Cardiac septum (tissue), 1 donor: ENCODE results near the gene BAIAP2L2. TPM values are rescaled to one million over a fixed set of nuclear protein-coding genes. Genes with fewer than 3 reads are reported as not detected.
"Not testable (repeated sequence)": the region's sequence is repeated elsewhere in the genome, so short reads cannot be mapped to it uniquely, and the experiment has no call there.

Experiments used
- DNase-seq: peaks from one replicate; pipeline ENCODE4 v3.0.0-alpha.2; 2020; ENCODE audit warnings: low spot score
- intact Hi-C: fragments of 100-400 bp; cut with DNase I; formaldehyde crosslinking; loops from one replicate; pipeline ENCODE4 v1.14.0; 2022
- total RNA-seq: library from RNA; stranded (reverse); fragmentation: NEBNext Ultra II Directional; extraction: Animal tissue kit (Norgen Biotek cat#: 25700); gene quantifications from one replicate; pipeline ENCODE4 v1.2.1, GENCODE V29; 2021
- donor health status: DM: no; HTN: no; CAD: no.

The BAIAP2L2 gene
- total RNA-seq, 1 donor from 2014 or later = 0.24 TPM

DNA sequence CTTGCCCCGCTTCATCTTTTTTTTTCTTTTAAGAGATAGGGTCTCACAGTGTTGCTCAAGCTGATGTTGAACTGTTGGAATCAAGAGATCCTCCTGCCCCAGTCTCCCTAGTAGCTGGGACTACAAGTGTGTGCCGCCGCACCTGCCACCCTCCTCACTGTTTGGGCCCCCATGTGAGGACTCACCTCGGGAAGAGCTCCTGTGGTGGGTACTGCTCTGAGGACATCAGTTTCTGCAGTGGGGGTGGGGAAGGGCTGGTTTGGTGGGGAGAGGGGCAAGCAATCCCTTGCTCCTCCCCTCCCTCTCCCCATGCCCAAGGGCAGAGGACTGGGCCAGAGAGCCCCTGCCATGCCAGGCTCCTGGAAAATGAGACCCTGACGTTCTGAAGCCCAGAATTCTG is 25.0 kb downstream of the BAIAP2L2 start:
- no peak for DNase-seq
- intact Hi-C loops = no loop called here

GRCh38 chr22:38085056-38085455 is 25.4 kb downstream of the BAIAP2L2 start:
- DNase-seq = no peak
- intact Hi-C loops = no loop called here

DNA sequence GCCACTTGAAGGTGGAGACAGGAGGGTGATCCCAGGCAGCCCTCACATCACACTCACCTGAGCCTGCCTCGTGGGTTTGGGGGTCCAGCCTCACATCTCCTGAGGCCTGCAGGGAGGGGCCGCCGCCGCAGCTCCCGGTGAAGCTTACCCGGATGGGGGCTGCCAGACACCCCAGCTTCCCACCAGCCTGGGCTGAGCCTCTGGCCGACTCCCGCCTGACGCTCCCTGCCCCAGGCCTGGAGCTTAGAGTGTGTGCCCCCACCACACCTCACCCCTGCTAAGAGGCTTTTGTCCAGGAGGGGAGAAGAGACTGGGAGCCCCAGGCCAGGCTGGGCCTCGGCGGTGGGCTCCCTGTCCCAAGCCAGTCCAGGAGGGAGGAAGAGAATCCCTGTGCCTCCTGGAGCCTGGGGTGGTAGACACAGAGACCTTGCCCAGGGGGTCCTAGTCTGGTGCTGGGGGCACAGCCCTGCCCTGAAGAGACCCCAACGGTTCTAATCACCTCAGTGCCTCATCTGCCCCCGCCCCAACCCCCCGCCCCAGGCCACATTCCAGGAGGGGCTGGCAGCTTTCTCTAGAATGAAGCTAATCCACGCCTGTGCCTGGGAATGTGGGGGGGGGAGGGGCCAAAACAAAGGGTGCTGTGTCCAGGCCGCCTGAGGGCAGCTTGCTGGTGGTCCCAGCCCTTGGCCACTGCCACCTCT is 26.4 kb downstream of the BAIAP2L2 start, which contains the start of gene SLC16A8:
Gene SLC16A8, minus strand, starts transcription at position 254 of the 701 bp plus-strand sequence. CDS start 1,311 bp downstream, outside the sequence.
- DNase-seq = no peak
- intact Hi-C loops = no loop called here

DNA sequence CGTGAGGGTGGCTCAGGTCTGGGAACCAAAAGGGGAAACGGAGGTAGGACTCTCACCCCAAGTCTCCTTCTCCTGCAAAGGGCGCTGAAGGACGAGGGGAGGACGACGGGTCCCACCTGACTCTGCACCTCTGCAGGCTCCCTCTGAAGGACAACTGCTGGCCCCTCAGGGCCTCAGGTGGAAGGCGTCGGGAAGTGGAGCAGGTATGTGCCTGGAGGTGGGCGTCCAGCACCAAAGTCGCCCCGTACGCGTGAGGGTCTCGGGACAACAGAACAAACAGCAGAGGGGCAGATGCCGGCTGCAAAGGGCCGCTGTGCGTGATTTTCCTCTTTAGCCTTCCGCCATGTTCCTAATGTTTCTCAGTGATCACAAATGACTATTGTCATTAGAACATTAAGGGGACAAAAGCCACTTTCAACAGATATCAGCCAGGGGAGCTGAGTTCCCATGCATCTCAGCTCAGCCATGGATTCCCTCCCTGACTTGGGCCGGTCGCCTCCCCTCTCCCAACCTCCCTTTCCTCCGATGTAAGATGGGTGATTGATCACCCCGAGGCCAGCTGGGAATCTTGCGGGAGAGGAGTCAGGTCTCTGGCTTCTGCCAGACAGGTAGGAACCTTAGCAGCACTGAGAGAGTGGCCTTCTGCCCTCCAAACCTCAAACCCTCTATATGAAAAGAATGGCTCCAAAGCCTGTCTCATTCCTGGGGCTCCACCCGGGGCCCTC is 27.3 kb downstream of the BAIAP2L2 start:
- no peak for DNase-seq
- intact Hi-C loops = no loop called here

- no peak for DNase-seq
- intact Hi-C loops = no loop called here
Measured at GRCh38 chr22:38081941-38082828, 28.3 kb downstream of the BAIAP2L2 start.

GRCh38 chr22:38081636-38081940 is 28.9 kb downstream of the BAIAP2L2 start:
- DNase-seq = no peak
- intact Hi-C loops = no loop called here

DNA sequence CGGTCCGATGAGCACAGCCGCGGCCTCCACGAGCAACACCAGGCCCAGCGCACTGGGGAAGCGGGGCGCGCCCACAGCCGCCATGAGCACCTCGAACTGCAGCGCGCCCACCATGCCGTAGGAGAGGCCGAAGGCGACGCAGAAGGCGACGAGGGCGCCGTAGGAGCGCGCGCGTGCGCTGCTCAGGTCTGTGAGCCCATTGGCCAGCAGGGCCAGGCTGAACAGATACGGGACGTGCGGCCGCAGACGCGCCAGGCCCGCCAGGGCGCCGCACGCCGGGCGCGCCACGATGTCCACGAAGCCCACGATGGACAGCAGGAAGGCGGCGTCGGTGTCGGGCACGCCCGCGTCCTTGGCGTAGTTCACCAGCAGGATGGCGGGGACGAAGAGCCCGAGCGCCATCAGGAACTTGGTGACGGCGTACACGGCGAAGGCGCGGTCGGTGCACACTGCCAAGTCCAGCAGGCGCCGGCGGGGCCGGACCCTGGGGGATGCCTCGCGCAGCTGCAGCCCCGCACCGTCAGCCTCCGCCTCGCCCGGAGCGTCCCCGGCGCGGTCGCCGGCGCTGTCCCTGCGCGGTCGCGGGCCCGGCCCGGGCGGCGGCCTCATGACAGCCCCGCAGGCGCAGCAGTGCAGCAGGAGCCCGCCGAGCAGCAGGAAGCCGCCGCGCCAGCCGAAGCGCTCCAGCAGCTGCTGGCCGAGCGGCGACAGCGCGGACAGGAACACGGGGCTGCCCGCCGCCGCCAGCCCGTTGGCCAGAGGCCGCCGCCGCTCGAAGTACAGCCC is 29.4 kb downstream of the BAIAP2L2 start:
- DNase-seq = no peak
- intact Hi-C loops = no loop called here

GRCh38 chr22:38080474-38080849 is 30.0 kb downstream of the BAIAP2L2 start:
- intact Hi-C loops = no loop called here

GRCh38 chr22:38079804-38080203 is 30.7 kb downstream of the BAIAP2L2 start:
- DNase-seq = no peak
- intact Hi-C loops = no loop called here

More at GRCh38 chr22:38080474-38080849, 30.0 kb downstream of the BAIAP2L2 start:
- no peak for DNase-seq

DNA sequence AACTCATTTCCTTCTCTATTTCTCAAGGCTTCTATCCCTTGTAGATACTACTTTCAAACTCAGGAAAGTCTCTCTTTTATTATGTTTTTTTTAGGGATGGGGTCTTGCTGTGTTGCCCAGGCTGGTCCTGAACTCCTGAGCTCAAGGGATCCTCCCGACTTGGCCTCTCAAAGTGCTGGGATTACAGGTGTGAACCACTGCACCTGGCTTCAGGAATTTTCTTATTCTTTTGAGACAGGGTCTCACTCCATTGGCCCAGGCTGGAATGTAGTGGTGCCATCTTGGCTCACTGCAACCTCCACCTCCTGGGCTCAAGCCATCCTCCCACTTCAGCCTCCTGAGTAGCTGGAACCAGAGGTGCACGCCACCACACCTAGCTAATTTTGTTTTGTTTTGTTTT is 31.3 kb downstream of the BAIAP2L2 start:
- DNase-seq, intact Hi-C loops: not testable (repeated sequence)

DNA sequence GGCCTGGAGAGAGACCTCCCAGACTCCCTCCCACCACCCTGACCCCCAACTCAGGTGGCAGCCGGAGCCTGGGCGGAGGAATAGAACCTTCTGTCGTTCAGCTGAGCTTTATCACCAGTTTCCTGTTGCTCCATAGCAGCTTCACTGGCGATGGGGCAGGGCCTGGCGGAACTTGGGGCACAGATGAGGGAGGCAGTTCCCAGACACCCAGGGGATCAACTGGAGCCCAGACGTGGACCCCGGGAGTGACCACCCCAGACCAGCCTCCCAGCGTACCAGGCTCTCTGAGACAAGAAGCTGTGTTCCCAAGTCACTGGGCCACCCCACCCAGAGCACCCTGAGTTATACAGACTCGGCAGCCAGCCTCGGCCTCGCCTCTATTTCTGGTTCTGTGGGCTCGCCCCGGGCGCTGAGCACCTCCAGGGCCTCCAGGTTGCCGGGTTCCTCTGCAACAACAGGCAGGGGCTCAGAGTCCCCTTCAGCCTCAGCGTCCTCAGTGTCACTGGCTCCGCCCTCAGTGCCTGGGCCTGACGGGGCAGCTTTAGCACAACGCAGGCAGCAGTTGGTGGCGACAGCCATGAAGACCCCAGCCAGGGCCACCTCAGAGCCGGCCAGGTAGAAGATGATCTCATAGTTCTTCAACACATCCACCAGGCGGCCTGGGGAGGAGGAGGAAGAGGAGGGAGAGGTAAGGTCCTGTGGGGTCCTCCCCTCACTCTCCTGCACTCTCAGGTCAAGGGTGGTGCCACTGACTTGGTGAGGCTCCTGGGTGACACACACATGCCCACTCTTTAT is 32.2 kb downstream of the BAIAP2L2 start:
- intact Hi-C loops = no loop called here
- DNase-seq = no peak

- no peak for DNase-seq
- intact Hi-C loops = no loop called here
Measured at GRCh38 chr22:38077595-38077994, 32.9 kb downstream of the BAIAP2L2 start.

DNA sequence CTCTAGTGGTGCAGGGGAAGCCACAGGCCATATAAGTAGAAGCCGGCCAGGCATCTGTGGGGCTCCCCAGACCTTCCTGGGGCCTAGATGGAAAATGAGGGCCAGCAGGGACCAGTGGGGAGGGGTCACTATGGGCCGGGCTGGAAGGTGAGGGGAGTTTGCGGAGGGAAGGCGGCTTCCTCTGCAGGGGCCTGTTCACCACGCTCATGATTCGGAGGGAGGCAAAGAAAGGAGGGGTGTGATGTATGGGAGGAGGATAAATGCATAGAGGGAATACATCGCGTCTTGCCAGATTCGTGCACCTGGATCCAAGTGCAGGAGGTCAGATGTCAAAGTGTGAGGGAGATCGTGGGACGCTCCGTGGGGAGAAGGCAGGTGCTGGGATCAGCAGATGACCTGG is 33.4 kb downstream of the BAIAP2L2 start:
- no peak for DNase-seq
- intact Hi-C loops = no loop called here

DNA sequence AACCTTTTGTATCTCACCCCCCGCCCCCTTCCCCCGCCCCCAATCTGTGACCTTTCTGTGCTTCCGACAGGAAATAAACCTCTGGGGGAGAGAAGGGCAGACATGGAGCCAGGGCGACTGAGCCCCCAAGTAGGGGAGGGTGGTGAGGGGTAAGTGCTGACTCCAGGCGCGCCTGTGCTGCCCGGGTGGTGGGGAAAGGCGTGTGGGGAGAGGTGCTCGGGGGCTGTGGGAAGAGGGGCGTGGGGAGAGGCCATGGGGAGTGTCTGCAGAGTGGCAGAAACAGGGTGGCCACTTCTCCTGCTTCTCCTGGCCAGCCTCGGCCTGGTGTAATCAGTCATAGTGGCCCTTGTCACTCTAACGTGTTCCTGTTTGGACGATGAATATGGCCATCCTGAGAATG is 34.5 kb downstream of the BAIAP2L2 start:
- intact Hi-C loops = no loop called here
- DNase-seq = no peak

DNA sequence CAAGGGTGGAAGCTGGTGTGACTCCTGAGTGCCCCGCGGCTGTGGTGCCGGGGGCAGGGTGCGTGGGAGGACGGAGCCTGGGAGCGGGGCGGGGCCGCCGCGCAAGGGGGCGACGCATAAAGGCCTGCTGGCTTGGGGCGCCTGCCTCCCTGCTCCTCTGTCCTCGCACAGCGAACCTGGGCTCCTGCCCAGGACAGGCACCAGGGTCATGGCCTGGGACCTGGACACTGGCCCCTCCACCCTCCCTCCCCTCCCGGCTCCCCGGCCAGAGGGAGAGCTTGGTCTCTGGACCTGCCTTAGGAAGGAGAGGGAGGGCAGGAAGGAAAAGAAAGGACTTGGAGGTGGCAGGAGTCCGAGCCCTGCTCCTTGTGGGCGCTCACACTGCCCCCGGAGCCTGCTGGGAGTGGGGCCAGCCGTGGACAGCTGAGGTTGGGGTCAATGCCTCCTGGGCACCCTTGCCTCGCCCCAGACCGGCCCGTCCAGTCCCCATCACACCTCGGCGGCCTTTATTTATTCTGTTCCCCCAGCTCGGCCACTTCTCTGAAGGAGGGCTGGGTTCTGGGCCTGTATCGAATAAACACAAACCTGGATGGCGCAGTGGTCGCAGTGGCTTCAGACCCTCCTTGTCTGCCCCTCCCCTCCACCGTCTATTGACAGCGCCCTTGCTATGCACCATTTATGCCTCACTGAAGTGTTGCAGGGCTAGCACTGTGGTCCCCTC is 35.2 kb downstream of the BAIAP2L2 start:
- DNase-seq = no peak
- intact Hi-C loops = no loop called here

- intact Hi-C loops = no loop called here
- no peak for DNase-seq
Measured at GRCh38 chr22:38074181-38075104, 36.0 kb downstream of the BAIAP2L2 start.
